K562 (cell line): ENCODE results near the gene SFMBT2. TPM values are rescaled to one million over a fixed set of nuclear protein-coding genes. Genes with fewer than 3 reads are reported as not detected.

ENCODE experiments used
- GATA2 ChIP-seq: sonication (generic); formaldehyde crosslinking; IDR thresholded peaks from 2 replicates; pipeline ENCODE4 v1.4.0; 2020; ENCODE audit warnings: mild to moderate bottlenecking, missing genetic modification reagents
- TAF1 ChIP-seq: IDR thresholded peaks from 2 replicates; pipeline ENCODE4 v1.6.1; 2011; ENCODE audit warnings: mild to moderate bottlenecking, low read length, moderate library complexity; ENCODE audit not compliant: insufficient read depth, control insufficient read depth, severe bottlenecking; ENCODE audit errors: extremely low read depth
- YY1 ChIP-seq, 3 experiments: IDR thresholded peaks; 2 replicates each; pipeline ENCODE4 v1.6.1; 2011; ENCODE audit warnings: low read length in 2 of 3, mild to moderate bottlenecking in 2 of 3, moderate library complexity in 2 of 3, borderline replicate concordance in 1 of 3, control low read depth in 1 of 3, low read depth in 1 of 3; ENCODE audit not compliant: insufficient read depth in 3 of 3, insufficient replicate concordance in 2 of 3, control insufficient read depth in 1 of 3, insufficient read length in 1 of 3; ENCODE audit errors: extremely low read depth in 1 of 3
- polyA plus RNA-seq, 8 experiments: library from polyadenylated mRNA; depleted of rRNA in 4 of 8; stranded (reverse) in 5 of 8; unstranded in 3 of 8; fragments of >200 nt; fragmentation: Nextera tagmentation in 2 of 8; fragmentation: Illumina TruSeq in 1 of 8; extraction: Ambion mirVana in 2 of 8; extraction: Trizol in 1 of 8; gene quantifications; 2 replicates each; pipeline versions ENCODE4 v1.2.1 to v1.2.3, GENCODE V29; 2011 to 2014; ENCODE audit warnings: inconsistent platforms in 1 of 8, missing spikeins in 1 of 8
- total RNA-seq, 7 experiments: library from RNA; depleted of rRNA in 6 of 7; stranded (reverse); fragments of >200 nt in 6 of 7; fragmentation: Illumina TruSeq in 2 of 7; extraction: Trizol in 2 of 7; gene quantifications; 2 replicates each; pipeline versions ENCODE4 v1.2.1 to v1.2.3, GENCODE V29; 2011 to 2021; ENCODE audit warnings: low replicate concordance in 1 of 7
- TF ChIP-seq, protein P1 (sequence below): fragments of 200-400 bp; formaldehyde crosslinking; IDR thresholded peaks from 2 replicates; pipeline ENCODE4 v1.6.1; 2017; ENCODE audit warnings: mild to moderate bottlenecking, low read depth, low read length, moderate library complexity
- TF ChIP-seq, protein P2 (sequence below): sonication (generic); formaldehyde crosslinking; IDR thresholded peaks from 2 replicates; pipeline ENCODE4 v1.8.1; 2023; ENCODE audit warnings: mild to moderate bottlenecking, missing genetic modification reagents, moderate library complexity
- TF ChIP-seq, protein P3 (sequence below): sonication (generic); formaldehyde crosslinking; IDR thresholded peaks from 2 replicates; pipeline ENCODE4 v1.4.0; 2020; ENCODE audit warnings: mild to moderate bottlenecking, missing genetic modification reagents
- TF ChIP-seq, protein P4 (sequence below): fragments of 450-650 bp; formaldehyde crosslinking; IDR thresholded peaks from 2 replicates; pipeline ENCODE4 v1.4.0; 2020; ENCODE audit warnings: mild to moderate bottlenecking, moderate library complexity

SFMBT2 gene
- total and polyA plus RNA-seq, 9 of the 15 experiments (the other 6 are each of a cell fraction or from before 2014, with no cell fraction given): 1.2 to 13.6 (median 7.6) TPM

DNA sequence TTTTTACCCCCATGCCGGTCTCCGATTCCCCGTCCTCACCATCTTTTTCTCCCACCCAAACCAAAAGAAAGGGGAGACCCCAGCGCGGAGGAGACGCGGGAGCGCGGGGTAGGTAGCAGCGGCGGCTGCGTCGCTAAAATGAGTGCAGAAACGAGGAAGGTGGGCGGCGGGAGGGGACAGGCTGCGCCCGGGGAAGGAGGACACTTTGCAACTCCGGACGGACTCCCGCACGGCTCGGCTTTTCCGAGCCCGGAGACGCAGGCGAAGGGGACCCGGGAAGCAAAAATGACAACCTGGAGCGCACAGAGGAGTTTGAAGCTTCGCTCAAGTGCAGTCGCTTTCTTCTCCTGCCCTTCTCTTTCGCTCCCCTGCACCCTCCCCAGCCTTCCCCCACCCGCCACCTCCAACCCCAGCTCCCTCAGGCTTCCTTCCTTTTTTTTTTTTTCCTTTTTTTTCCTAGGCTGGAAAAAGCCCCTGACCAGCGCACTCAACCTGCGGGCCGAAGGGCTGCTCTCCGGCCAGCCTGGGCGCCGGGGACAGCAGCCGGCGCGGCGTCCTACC, 453 bp downstream of the SFMBT2 start (continued):
- TF ChIP-seq, protein P1, sequence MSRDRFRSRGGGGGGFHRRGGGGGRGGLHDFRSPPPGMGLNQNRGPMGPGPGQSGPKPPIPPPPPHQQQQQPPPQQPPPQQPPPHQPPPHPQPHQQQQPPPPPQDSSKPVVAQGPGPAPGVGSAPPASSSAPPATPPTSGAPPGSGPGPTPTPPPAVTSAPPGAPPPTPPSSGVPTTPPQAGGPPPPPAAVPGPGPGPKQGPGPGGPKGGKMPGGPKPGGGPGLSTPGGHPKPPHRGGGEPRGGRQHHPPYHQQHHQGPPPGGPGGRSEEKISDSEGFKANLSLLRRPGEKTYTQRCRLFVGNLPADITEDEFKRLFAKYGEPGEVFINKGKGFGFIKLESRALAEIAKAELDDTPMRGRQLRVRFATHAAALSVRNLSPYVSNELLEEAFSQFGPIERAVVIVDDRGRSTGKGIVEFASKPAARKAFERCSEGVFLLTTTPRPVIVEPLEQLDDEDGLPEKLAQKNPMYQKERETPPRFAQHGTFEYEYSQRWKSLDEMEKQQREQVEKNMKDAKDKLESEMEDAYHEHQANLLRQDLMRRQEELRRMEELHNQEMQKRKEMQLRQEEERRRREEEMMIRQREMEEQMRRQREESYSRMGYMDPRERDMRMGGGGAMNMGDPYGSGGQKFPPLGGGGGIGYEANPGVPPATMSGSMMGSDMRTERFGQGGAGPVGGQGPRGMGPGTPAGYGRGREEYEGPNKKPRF: no peak
- TF ChIP-seq TAF1 (peak; percentile 19), GATA2 (CRISPR knock-in tag) (no peak), YY1 (IDR thresholded peaks at IDR 0.05; ENCODE audit: borderline replicate concordance in 1 of 3, control insufficient read depth in 1 of 3, extremely low read depth in 1 of 3, insufficient read depth in 3 of 3, insufficient read length in 1 of 3, insufficient replicate concordance in 2 of 3, low read depth in 1 of 3, low read length in 2 of 3) (peak in 1 of 3 experiments; percentile 13)
- TF ChIP-seq, protein P2, sequence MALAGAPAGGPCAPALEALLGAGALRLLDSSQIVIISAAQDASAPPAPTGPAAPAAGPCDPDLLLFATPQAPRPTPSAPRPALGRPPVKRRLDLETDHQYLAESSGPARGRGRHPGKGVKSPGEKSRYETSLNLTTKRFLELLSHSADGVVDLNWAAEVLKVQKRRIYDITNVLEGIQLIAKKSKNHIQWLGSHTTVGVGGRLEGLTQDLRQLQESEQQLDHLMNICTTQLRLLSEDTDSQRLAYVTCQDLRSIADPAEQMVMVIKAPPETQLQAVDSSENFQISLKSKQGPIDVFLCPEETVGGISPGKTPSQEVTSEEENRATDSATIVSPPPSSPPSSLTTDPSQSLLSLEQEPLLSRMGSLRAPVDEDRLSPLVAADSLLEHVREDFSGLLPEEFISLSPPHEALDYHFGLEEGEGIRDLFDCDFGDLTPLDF (CRISPR knock-in tag): no peak
- TF ChIP-seq, protein P3, sequence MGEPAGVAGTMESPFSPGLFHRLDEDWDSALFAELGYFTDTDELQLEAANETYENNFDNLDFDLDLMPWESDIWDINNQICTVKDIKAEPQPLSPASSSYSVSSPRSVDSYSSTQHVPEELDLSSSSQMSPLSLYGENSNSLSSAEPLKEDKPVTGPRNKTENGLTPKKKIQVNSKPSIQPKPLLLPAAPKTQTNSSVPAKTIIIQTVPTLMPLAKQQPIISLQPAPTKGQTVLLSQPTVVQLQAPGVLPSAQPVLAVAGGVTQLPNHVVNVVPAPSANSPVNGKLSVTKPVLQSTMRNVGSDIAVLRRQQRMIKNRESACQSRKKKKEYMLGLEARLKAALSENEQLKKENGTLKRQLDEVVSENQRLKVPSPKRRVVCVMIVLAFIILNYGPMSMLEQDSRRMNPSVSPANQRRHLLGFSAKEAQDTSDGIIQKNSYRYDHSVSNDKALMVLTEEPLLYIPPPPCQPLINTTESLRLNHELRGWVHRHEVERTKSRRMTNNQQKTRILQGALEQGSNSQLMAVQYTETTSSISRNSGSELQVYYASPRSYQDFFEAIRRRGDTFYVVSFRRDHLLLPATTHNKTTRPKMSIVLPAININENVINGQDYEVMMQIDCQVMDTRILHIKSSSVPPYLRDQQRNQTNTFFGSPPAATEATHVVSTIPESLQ (CRISPR knock-in tag): no peak
- TF ChIP-seq, protein P4, sequence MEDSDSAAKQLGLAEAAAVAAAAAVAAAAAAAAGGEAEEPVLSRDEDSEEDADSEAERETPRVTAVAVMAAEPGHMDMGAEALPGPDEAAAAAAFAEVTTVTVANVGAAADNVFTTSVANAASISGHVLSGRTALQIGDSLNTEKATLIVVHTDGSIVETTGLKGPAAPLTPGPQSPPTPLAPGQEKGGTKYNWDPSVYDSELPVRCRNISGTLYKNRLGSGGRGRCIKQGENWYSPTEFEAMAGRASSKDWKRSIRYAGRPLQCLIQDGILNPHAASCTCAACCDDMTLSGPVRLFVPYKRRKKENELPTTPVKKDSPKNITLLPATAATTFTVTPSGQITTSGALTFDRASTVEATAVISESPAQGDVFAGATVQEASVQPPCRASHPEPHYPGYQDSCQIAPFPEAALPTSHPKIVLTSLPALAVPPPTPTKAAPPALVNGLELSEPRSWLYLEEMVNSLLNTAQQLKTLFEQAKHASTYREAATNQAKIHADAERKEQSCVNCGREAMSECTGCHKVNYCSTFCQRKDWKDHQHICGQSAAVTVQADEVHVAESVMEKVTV: 0 out of 2 replicates have a peak, but pooled peaks have one; percentile 21
